Left ventricle myocardium superior (tissue), 1 donor: ENCODE results near the gene RALGAPA1. TPM values are rescaled to one million over a fixed set of nuclear protein-coding genes. Genes with fewer than 3 reads are reported as not detected.

ENCODE experiments used
- ATAC-seq: fragments of 200-7000 bp; cut with Tn5 transposase; one replicate; pipeline ENCODE4 v1.9.1; 2020; ENCODE audit warnings: mild to moderate bottlenecking, moderate library complexity
- DNase-seq: peaks from one replicate; pipeline ENCODE4 v3.0.0-alpha.2; 2020
- intact Hi-C: fragments of 100-400 bp; cut with micrococcal nuclease; formaldehyde crosslinking; loops from one replicate; pipeline ENCODE4 v1.11.0; 2022
- total RNA-seq: library from RNA; stranded (reverse); fragmentation: NEBNext Ultra II Directional; extraction: Animal tissue kit (Norgen Biotek cat#: 25700); gene quantifications from one replicate; pipeline ENCODE4 v1.2.1, GENCODE V29; 2021
- donor health status: DM: no; HTN: yes; CAD: no; lungs with severe emphysema.

The RALGAPA1 gene
- total RNA-seq, 1 donor from 2014 or later, result 31.8 TPM

DNA sequence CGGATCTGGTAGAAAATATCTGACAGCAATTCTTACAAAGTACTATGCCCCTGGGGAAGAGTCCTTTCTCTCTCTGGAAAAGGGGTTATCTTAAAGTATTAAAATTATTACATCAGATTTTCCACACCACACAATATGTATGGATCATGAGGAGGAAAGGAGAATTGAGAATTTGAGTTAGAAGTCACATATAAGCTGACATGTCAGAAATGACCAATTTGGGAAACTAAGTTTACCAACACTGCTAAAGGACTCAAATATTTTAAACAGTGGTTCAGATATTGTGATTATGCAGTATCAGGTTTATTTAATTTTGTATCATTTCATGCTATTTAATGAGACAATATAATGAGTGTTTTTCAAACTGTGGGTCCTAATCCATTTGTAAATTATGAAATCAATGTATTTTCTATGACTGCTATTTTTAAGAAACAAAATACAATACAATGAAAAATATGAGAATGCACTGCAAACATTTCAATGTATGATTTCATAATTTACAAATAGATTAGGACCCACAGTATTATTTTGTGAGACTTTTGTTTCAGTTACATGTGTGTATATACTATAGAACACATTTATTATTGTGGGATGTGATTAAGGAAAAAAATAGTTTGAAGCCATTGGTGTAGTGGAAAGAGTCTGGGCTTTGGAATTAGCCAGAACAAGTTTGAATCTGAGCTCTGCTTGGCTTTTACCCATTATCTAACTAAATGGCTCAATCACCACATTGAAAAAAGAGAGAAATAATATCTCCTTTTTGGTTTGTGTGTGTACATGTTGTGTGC is 276.9 kb downstream of the RALGAPA1 start:
- ATAC-seq, result no peak
- intact Hi-C loops, result no loop called here
- DNase-seq, result no peak

DNA sequence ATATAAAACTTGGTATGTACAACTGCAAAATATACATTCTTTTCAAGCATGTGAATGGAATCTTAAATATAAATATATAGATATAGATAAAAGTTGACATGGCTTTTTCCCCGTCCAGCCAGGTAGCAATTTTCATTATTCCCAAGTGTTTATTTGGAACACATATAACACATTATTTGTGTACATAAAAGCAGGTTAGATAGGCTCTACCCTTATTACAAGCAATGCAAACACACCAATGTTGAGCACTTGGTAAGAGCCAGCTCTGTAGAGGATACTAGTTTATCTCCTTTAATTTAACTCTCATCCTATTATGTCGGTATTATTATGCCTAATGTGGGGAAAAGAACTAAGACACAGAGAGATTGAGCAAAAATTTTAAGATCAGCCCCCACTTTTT is 282.1 kb downstream of the RALGAPA1 start:
- intact Hi-C loops, result no loop called here
- ATAC-seq (no peak), DNase-seq (no peak)

DNA sequence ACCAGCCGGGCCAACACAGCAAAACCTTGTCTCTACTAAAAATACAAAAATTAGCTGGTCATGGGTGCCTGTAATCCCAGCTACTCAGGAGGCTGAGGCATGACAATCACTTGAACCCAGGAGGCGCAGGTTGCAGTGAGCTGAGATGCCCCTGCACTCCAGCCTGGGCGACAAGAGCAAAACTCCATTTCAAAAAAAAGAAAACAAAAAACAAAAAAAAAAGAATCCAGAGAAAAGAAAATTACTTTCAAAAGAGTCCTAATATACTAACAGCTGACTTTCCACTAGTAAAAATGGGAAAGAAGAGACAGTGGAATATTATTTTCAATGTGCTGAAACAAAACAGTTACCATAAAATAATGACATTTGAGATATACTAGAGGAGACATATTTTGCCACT is 283.4 kb downstream of the RALGAPA1 start:
- no peak for DNase-seq
- intact Hi-C loops, result no loop called here
- no peak for ATAC-seq

GRCh38 chr14:35519986-35520385 is 289.1 kb downstream of the RALGAPA1 start:
- intact Hi-C loops, result no loop called here
- ATAC-seq (no peak), DNase-seq (no peak)

DNA sequence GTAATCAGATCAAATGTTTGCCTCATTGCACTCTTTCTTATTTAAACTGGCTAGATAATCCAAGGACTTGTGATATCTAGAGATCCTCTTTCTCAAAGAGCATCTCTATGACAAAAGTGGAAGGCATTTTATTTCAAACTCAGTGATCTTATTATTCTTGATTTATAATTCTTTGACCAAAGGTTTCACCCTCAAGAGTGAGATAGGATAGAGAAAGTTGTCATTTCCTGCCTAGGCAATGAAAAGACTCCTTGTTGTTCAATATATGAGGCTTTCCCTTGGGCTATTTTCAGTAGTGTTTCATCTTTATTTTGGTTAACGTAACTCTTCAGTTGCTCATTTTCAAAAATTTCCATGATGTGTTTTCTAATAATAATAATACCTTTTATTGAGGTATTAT is 293.2 kb downstream of the RALGAPA1 start:
- intact Hi-C loops, result no loop called here
- ATAC-seq (no peak), DNase-seq (no peak)

DNA sequence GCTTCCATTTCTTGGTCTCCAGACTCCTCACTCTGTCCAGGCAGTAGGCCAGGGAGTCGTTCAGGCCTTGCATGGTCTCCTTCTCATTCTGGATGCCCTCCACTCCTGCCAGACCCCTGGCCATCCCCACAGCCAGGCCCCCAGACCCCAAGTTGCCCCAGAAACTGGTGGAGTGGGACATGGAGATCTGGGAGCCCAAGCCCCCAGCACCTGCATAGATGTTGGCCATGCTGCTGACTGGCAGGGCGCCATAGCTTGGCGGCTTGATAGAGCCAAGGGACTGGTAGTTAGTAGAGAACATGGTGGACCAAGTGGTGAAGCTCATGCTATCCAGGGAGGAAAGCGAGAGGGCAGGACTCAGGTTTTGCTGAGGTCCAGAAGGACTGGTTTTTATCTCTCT is 296.3 kb downstream of the RALGAPA1 start:
- intact Hi-C loops, result no loop called here
- ATAC-seq, result no peak

GRCh38 chr14:35509846-35510245 is 299.2 kb downstream of the RALGAPA1 start:
- intact Hi-C loops, result no loop called here
- no peak for DNase-seq
- no peak for ATAC-seq

More for the DNA sequence above, 296.3 kb downstream of the RALGAPA1 start:
- DNase-seq, result no peak

- intact Hi-C loops, result no loop called here
- no peak for DNase-seq
Observed at GRCh38 chr14:35506927-35507326, 302.2 kb downstream of the RALGAPA1 start.

DNA sequence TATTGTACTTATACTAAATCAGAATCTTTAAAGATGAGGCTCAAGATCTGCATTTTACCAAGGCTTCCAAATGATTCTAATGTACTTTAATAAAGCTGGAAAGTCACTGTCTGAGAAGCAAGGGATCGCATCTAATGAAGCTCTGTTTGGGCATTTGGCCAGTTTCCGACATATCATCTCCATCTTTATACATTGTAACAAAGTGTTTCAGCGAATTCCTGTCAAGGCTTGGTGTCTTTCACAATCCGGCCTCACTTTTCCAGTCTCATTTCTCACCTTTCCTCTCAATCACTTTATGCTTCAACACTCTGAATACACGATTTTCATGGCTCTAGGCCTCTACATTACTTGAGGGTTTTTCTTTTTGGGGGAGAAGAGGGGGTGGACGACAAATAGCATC is 302.6 kb downstream of the RALGAPA1 start:
- intact Hi-C loops, result no loop called here
- DNase-seq (no peak), ATAC-seq (no peak)

More at GRCh38 chr14:35506927-35507326, 302.2 kb downstream of the RALGAPA1 start:
- no peak for ATAC-seq

- no peak for ATAC-seq
- intact Hi-C loops, result no loop called here
- no peak for DNase-seq
Observed at GRCh38 chr14:35504260-35504659, 304.8 kb downstream of the RALGAPA1 start.

DNA sequence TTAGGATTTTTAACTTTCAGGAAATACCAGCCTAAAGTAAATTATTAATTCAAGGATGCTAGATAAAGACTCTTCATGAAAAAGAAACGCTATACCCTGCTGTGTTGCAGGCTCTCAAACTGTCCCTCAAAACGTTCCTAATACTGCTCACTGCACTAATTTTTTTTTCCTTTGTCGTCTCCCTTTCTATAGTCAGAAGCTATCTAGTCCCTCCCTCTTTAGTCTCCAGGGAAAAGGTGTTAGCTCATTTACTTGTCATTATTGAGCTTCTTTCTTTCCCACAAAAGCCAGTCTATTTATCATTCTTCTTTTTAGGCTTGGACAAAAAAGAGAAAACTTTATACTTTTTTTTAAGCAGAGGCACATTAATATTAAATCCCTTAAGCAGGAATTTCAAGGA is 305.4 kb downstream of the RALGAPA1 start:
- intact Hi-C loops, result no loop called here
- no peak for ATAC-seq

GRCh38 chr14:35499180-35499579 is 309.9 kb downstream of the RALGAPA1 start:
- ATAC-seq (no peak), DNase-seq (no peak)
- intact Hi-C loops, result no loop called here

More for the DNA sequence above, 305.4 kb downstream of the RALGAPA1 start:
- no peak for DNase-seq

- DNase-seq (no peak), ATAC-seq (no peak)
- intact Hi-C loops, result no loop called here
Observed at GRCh38 chr14:35495278-35495677, 313.8 kb downstream of the RALGAPA1 start.

DNA sequence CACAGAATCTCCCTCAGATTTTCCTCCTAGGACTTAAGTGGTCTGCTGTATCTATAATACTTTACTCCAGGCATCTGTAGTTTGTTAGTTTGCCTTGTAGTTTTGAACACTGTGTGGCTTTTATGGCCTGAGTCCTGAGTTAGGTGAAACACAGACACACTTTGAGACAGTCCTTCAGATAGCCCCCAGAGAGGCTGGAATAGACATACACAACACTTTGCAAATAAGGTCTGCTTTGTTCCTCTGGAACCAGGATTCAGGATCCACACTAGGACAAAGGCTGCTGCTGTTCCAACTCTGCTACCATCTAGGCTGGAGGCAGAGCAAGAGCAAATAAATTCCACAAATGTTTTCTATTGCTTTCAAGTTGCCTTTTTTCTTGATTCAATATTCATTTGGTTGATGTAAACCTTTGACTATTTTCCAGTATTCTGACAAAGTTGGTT is 316.5 kb downstream of the RALGAPA1 start:
- ATAC-seq (no peak), DNase-seq (no peak)
- intact Hi-C loops, result no loop called here

Other genes with a start within 250 kb of the RALGAPA1 start
- gene BRMS1L, start 17.0 kb upstream of the RALGAPA1 start, total RNA-seq, result 13.0 TPM